Measurements from ENCODE around the gene SCNN1B.

The SCNN1B gene

GRCh38 chr16:23310744-23311143 is 8.6 kb downstream of the SCNN1B start:
- Mint-ChIP-seq H3K27ac (no peak overlapping the region), H3K36me3 (ENCODE audit: low read depth) (no peaks in the 10 kb centered on the region), H3K4me1 (no peaks in the 10 kb centered on the region), H3K9me3 (no peaks in the 10 kb centered on the region), H3K27me3 (ENCODE audit: low read depth) (peaks cover 13% of the 10 kb centered on the region), H3K4me3 (no peak overlapping the region)
- TF ChIP-seq CTCF (IDR thresholded peaks at IDR 0.05; ENCODE audit: unreplicated experiment in 3 of 3), result no peak

DNA sequence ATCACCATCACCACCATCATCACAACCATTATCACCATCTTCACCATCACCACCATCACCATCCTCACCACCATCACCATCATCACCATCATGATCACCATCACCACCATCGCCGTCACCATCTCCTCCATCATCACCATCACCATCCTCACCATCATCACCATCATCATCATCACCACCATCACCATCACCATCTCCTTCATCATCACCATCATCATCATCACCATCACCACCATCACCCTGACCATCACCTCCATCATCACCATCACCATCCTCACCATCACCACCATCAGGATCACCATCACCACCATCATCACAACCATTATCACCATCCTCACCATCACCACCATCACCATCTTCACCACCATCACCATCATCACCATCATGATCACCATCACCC is 14.1 kb downstream of the SCNN1B start:
- Mint-ChIP-seq H3K9me3 (no peaks in the 10 kb centered on the region), H3K4me3 (no peak overlapping the region), H3K27me3 (ENCODE audit: low read depth) (no peaks in the 10 kb centered on the region), H3K27ac (no peak overlapping the region), H3K4me1 (no peaks in the 10 kb centered on the region), H3K36me3 (ENCODE audit: low read depth) (no peaks in the 10 kb centered on the region)
- no peak for TF ChIP-seq CTCF (IDR thresholded peaks at IDR 0.05; ENCODE audit: unreplicated experiment in 3 of 3)

GRCh38 chr16:23316634-23317265 is 14.6 kb downstream of the SCNN1B start:
- H3K27ac Mint-ChIP-seq, result no peak overlapping the region
- no peaks in the 10 kb centered on the region for H3K9me3 Mint-ChIP-seq
- H3K36me3 Mint-ChIP-seq (ENCODE audit: low read depth), result no peaks in the 10 kb centered on the region
- H3K4me3 Mint-ChIP-seq, result no peak overlapping the region
- no peak for TF ChIP-seq CTCF (IDR thresholded peaks at IDR 0.05; ENCODE audit: unreplicated experiment in 3 of 3)
- no peaks in the 10 kb centered on the region for H3K4me1 Mint-ChIP-seq
- H3K27me3 Mint-ChIP-seq (ENCODE audit: low read depth), result no peaks in the 10 kb centered on the region

GRCh38 chr16:23317266-23317661 is 15.2 kb downstream of the SCNN1B start:
- Mint-ChIP-seq H3K9me3 (no peaks in the 10 kb centered on the region), H3K4me1 (no peaks in the 10 kb centered on the region), H3K36me3 (ENCODE audit: low read depth) (no peaks in the 10 kb centered on the region), H3K27me3 (ENCODE audit: low read depth) (no peaks in the 10 kb centered on the region), H3K27ac (no peak overlapping the region), H3K4me3 (no peak overlapping the region)
- no peak for TF ChIP-seq CTCF (IDR thresholded peaks at IDR 0.05; ENCODE audit: unreplicated experiment in 3 of 3)

DNA sequence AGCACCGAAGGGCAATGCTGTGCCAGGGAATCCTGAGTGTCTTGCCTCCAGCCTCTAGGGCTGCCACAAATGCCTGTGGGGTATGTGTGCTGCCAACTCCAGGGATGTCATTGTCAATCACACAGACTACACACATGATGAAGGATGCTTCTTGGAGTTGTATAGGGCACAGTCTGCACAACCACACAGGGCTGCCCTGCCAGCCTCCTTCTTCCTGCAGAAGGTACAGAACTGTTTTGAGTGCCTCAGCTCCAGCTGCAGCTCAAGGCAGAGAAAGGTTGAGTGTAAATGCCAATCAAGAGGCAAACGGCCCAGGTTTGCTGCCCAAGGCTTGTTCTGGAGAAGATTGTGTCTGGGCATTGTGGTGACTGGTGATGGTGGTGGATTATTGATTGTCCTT is 15.6 kb downstream of the SCNN1B start:
- Mint-ChIP-seq H3K4me1 (no peaks in the 10 kb centered on the region), H3K27me3 (ENCODE audit: low read depth) (no peaks in the 10 kb centered on the region), H3K27ac (no peak overlapping the region)

More for the DNA sequence above, 15.6 kb downstream of the SCNN1B start:
- no peak for TF ChIP-seq CTCF (IDR thresholded peaks at IDR 0.05; ENCODE audit: unreplicated experiment in 3 of 3)
- Mint-ChIP-seq H3K36me3 (ENCODE audit: low read depth) (no peaks in the 10 kb centered on the region), H3K4me3 (no peak overlapping the region), H3K9me3 (no peaks in the 10 kb centered on the region)
